Embryonic facial prominence (tissue), 1 donor: ENCODE measurements around the gene HDAC4.
"Not testable (repeated sequence)": the region's sequence is repeated elsewhere in the genome, so short reads cannot be mapped to it uniquely, and the experiment has no call there.

Experiments used
- DNase-seq: peaks from one replicate; pipeline ENCODE4 v3.0.0-alpha.2; 2016; ENCODE audit errors: extremely low spot score

HDAC4 gene

GRCh38 chr2:239085201-239085992 lies 315.4 kb downstream of the HDAC4 start:
- no peak for DNase-seq

DNA sequence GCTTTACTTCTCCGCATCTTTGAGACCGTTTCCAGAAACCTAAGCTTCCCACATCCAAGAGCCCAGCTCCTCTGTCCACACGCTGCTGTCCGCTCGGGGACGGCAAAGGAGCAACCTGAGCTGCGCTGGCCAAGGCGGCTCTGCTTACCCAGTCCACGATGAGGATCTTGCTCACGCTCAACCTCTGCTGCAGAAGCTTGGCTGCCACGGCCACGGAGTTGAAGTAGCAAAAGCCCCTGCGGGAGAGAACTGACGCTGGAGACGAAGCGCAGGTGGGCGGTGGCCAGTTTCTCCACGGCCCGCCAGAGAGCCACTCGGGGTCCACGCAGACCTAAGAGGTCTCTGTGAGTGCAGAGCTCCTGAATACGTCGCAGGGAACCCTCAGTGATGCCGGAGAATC lies 316.8 kb downstream of the HDAC4 start:
- DNase-seq, result no peak

- DNase-seq, result no peak
Observed at GRCh38 chr2:239082425-239082824, 318.4 kb downstream of the HDAC4 start.

DNA sequence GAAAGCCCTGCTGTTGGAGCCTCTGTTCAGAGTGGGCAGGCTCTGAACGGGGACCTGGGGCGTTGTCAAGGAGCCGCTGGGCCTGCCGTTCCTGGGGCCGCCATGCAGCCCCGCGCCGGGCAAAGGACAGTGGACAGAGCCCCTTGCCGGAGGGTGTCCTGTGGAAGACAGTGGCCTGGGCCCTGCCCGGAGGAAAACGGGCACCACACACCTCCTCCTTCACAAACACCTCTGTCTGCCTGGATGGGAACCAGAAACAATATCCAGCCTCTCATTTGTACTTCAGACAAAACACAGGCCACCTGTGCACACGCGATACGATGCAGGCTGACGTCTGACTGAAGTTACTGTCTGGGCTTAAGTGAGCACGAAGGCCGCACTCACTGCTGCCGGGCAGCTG lies 319.2 kb downstream of the HDAC4 start:
- no peak for DNase-seq

- no peak for DNase-seq
Observed at GRCh38 chr2:239081046-239081445, 319.8 kb downstream of the HDAC4 start.

GRCh38 chr2:239079671-239080294 lies 321.0 kb downstream of the HDAC4 start:
- DNase-seq, result no peak

DNA sequence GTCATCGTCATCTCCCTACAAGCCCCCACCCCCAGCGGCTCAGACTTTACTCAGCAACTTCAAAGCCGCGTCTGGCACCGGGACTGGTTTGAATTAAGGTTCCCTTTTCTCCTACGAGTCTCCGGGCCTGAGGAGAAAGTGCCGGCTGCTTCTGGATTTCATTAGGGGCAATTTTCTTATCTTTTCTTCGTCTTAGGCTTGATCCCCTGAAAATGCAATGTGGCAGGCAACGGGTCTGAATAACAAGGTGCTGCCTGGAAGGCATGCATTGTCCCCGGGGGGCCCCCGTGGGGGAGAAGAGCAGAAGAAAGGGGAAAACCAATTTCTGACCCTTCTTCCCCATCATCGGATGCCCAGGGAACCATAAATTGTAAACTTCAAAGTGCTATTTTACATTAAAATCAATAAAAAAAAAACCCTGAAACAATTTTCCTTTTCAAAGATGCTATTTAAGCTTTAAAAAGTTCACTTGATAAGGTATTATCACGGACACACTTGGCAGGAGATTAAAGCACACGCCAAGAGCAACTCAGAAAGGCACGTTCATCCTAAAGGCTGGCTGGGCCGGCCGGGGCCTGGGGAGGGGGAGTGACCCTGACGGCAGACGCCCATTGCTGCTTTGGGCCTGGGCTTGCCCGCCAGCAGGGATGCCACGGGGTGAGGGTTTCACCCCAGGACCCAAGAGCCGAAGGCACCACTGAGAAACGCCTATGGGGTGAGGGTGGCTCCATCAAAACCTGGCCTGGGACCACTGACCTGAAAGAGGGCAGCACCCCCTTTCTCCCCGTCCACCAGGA lies 322.5 kb downstream of the HDAC4 start:
- DNase-seq, result no peak

DNA sequence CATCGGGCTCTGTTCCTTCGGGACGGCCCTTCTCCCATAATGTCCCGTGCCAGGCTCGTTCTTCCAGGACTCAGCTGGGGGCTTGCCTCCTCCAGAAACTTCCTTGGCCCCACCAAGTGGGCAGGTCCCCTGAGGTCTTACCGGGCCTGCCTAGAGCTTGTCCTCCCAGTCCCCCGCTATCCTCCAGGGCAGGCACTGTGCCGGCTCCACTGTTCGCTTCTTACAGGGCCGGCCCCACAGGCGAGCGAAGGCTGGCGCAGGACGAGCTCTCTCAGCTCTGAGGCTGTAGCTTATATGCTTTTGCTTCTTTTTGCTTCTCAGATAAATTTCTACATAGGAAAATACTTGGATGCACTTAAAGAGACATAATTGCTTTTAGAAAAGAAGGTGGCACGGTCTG lies 323.6 kb downstream of the HDAC4 start:
- DNase-seq, result no peak

DNA sequence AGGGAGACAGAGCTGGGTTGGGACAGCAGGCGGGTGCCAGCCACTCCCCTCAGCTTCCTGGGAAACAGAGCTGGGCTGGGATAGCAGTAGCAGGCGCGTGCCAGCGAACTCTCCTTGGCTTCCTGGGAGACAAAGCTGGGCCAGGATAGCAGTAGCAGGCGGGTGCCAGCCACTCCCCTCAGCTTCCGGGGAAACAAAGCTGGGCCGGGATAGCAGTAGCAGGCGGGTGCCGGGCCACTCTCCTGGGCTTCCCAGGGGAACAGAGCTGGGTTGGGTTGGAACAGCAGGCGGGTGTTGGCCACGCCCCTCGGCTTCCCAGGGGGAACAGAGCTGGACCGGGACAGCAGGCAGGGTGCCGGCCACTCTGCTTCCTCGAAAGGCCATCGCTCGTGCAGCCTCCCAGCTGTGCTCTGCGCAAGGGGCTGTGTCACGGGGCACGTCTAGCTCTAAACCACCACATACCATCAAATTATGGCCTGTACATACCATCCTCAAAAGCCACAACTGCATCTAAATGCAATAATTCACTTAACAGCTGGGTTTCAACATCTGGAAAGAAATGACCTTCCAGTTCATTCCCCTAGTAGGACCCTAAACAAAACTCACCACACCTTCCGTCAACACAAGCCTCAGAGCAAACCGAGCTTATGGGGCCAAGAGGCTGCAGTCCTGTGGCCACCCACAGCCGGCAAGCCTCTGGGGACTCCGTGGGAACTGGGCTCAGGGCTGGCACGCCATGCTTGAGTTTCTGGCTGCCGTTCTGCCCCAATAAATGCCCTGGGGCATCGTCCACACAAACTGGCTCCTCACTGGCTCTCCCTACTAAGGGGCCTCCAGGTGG lies 324.7 kb downstream of the HDAC4 start:
- DNase-seq, result no peak

GRCh38 chr2:239073745-239074530 lies 326.9 kb downstream of the HDAC4 start:
- no peak for DNase-seq

DNA sequence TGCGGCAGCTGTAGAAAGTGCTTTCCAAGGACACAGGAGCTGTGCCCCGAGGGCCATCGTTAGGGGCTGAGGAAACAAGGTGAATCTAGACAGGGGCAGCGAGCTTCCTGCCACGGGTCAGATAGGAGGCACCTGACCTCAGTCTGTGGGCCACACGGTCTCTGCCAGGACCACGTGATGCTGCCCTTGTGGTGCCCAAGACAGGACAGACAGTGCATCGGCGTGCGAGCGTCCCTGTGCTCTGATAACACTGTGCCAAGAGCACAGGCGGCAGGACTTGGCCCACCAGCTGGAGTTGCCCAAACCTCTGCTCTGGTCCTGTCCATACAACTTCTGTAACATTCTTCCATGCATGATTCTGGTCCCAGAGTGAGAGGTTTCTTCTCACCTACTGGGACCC lies 327.6 kb downstream of the HDAC4 start:
- DNase-seq, result no peak

DNA sequence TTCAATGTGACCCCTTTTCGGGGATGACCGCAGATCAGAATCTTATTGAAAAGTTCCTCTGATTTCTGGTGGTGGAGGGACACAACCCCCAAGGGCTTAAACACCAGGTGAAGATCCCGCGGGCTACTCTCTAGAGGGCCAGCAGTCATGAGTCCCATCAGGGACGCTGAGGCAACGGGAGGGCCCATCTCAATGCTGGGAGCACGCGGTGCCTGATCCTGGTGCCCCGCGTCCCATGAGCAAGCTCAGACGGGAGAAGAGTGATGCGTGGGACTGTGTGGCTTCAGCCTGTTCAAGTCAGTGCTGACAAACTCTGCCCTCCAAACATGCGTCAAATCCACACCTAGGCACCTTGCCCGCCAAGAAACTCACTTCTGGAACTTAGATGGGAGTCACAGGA lies 328.0 kb downstream of the HDAC4 start:
- DNase-seq, result no peak

DNA sequence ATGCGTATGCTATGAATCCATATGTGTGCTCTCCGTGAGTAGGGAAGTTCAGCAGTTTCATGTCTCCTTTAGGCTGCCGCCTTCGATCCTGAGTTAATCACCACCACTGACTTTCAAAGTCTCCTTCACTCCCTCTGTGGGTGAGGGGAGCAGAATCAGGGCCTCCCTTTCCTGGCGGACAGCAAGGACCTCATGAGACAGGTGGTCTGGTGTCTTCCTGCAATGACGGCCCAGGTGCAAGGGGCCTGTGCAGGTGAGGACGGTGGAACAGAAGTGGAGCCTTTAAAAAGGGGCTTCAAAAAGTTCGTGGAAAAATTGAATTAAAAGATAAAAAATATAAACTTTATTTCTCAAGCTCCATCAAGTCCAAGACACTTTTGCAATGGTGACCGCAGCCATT lies 330.4 kb downstream of the HDAC4 start:
- no peak for DNase-seq

DNA sequence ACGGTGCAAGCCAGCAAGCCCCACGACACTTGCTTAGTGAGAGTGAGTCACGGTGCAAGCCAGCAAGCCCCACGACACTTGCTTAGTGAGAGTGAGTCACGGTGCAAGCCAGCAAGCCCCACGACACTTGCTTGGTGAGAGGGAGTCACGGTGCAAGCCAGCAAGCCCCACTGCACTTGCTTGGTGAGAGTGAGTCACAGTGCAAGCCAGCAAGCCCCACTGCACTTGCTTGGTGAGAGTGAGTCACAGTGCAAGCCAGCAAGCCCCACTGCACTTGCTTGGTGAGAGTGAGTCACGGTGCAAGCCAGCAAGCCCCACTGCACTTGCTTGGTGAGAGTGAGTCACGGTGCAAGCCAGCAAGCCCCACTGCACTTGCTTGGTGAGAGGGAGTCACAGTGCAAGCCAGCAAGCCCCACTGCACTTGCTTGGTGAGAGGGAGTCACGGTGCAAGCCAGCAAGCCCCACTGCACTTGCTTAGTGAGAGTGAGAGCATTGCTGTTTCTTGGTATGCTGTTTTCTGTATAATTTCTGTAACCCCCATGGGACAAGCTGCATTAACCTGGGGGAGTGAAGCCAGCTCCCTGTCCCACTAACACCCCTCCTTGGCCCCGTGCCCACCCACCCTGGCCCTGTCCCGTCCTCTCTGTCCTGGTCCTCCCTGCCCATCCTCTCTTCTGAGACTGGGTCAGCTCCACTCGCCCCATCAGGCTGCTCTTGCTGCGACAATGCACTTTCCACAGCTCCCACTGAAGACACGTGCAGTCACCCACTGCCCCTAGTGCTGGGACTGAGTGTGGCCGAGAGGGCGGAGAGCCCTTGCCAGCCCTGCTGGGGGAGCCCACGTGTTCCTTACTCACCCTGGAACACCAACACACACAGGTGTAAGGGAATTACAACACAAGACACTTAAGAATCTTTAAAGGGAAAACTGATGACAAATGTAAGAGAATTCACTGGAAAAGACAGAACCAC lies 331.2 kb downstream of the HDAC4 start:
- not testable (repeated sequence) for DNase-seq

DNA sequence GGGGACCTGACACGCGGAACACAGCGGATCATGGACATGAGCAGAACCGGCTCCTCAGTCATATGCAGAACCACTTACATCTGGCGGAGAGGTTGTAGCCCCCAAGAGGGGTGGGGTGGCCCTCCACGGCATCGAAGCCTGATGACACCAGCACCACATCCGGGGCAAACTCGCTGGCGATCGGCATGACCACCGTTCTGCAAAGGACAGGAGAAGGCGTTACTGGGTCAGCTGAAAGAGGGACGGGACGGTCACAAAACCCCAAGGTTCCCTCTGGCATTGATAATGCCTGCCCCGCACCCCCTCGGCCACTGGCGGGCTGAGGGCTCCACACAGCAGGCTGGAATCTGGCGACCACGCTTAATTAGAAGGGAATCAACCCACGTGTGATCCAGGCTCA lies 332.4 kb downstream of the HDAC4 start:
- no peak for DNase-seq

- no peak for DNase-seq
Observed at GRCh38 chr2:239067196-239067865, 333.5 kb downstream of the HDAC4 start.

- DNase-seq, result no peak
Observed at GRCh38 chr2:239066597-239066996, 334.2 kb downstream of the HDAC4 start.

- no peak for DNase-seq
Observed at GRCh38 chr2:239065962-239066361, 334.9 kb downstream of the HDAC4 start.

DNA sequence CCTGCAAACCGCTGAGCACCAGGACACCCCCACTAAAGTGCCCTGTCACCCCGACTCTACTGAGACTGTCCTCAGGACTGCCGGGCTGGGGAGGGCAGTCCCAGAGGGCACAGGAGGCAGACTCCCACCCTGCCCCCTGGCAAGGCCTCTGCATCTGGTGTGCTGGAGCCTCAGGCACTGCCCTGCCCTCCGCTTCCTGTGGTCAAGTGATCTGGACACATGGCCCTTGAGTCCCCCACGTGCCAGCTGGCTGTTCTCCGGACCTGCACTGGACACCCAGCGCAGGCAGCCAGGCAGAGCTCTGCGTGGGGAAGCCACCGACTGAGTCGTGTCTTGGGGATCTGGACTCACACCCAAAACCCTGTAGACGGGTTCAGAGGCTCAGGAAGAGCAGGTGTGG lies 335.3 kb downstream of the HDAC4 start:
- DNase-seq, result no peak
